ENCODE results near the gene RAMP3.
A peak's percentile ranks its signal among the peaks of the same experiment; 100 is the strongest.
"Not testable (repeated sequence)": the region's sequence is repeated elsewhere in the genome, so short reads cannot be mapped to it uniquely, and the experiment has no call there.

Gene RAMP3, protein sequence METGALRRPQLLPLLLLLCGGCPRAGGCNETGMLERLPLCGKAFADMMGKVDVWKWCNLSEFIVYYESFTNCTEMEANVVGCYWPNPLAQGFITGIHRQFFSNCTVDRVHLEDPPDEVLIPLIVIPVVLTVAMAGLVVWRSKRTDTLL

GRCh38 chr7:45157653-45158401 is at the start of gene RAMP3:
Gene RAMP3 (plus strand): TSS chr7:45157791. CDS start chr7:45157829, 38 bp downstream.
- no peak for DNase-seq (ENCODE audit: low read depth, low spot score)

- no peak for DNase-seq (ENCODE audit: low read depth, low spot score)
These were observed 48.7 kb upstream of the RAMP3 start for GRCh38 chr7:45108863-45109262.

- peak; percentile 97 for DNase-seq (ENCODE audit: low read depth, low spot score)
These were observed 46.0 kb upstream of the RAMP3 start, which contains the start of gene TBRG4 for GRCh38 chr7:45111298-45112223. Gene TBRG4 (minus strand): TSS chr7:45111697. CDS start chr7:45109237, 2,460 bp downstream.

DNA sequence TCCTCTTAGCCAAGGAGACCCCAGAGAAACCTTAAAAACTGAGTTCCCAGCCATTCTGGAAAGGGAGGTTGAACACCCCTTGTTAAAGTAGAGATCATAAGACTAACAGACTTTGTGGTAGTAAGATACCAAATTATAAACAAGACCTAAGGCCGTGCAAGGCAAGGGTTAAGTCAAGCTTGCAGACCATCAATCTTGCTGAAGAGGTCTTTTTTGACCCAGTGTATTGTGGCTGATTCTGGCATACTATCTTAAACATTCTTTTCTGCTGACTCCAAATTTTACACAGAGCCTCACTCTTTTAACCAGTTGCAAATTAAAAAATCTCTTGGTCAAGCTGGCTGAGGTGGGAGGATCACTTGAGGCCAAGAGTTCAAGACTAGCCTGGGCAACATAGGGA is 44.9 kb upstream of the RAMP3 start:
- DNase-seq (ENCODE audit: low read depth, low spot score) = no peak

GRCh38 chr7:45114257-45114656 is 43.3 kb upstream of the RAMP3 start:
- DNase-seq (ENCODE audit: low read depth, low spot score) = not testable (repeated sequence)

- DNase-seq (ENCODE audit: low read depth, low spot score) = no peak
These were observed 42.7 kb upstream of the RAMP3 start for GRCh38 chr7:45114926-45115325.

- no peak for DNase-seq (ENCODE audit: low read depth, low spot score)
These were observed 41.5 kb upstream of the RAMP3 start for GRCh38 chr7:45116048-45116447.

GRCh38 chr7:45117582-45117981 is 40.0 kb upstream of the RAMP3 start:
- no peak for DNase-seq (ENCODE audit: low read depth, low spot score)

- no peak for DNase-seq (ENCODE audit: low read depth, low spot score)
These were observed 39.3 kb upstream of the RAMP3 start for GRCh38 chr7:45118292-45118691.

- no peak for DNase-seq (ENCODE audit: low read depth, low spot score)
These were observed 38.7 kb upstream of the RAMP3 start for GRCh38 chr7:45118889-45119331.

DNA sequence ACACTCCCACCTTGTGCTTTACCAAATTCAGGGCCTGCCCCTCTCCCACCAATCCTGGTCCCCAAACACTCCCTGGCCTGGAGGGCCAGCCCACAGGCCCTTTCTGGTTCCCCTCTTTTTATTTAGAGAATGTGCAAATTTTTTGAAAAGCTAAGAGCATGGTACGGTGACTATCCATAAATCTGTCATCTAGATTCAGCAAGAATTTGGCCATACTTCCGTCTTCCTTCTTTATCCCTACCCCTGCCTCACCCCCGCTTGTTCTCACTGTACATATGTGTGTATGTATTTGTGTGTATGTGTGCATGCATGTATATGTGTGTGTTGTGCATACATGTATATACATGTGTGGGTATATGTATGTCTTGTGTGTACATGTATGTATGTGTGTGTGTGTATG is 38.0 kb upstream of the RAMP3 start:
- DNase-seq (ENCODE audit: low read depth, low spot score) = no peak

- no peak for DNase-seq (ENCODE audit: low read depth, low spot score)
These were observed 34.4 kb upstream of the RAMP3 start for GRCh38 chr7:45122975-45123860.

- peak; percentile 57 for DNase-seq (ENCODE audit: low read depth, low spot score)
These were observed 33.5 kb upstream of the RAMP3 start for GRCh38 chr7:45123913-45124710.

DNA sequence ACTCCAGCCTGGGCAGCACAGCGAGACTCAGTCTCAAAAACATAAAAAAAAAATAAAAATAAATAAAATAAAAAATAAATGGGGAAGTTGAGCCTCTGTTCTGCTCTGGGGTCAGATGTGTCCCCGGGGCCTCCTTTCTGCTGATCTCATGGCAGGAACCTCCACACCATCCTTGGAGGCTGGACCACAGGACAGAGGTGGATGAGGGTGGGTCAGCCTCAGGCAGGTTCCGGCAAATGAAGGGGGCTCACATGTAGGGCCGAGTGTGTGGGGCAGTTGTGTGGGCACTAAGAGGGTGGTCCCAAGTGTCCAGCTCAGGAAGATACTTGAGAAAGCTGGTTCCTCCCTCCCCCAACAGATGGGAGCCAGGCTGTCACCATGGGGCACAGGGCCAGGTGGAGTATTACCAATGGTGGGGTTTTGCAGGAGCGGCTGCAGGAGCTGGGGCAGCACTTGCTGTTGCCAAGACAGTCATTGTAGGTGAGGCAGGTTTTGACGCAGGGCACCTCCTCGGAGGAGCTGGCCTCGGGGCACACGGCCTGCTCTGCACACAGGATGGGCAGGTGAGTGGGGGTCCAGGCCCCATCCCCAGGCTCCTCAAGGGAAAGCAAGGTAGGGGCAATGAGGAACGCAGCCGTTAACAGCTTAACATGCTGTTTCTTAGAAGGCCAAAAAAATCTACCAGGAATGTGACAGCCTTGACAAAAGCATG is 32.2 kb upstream of the RAMP3 start:
- DNase-seq (ENCODE audit: low read depth, low spot score) = no peak

DNA sequence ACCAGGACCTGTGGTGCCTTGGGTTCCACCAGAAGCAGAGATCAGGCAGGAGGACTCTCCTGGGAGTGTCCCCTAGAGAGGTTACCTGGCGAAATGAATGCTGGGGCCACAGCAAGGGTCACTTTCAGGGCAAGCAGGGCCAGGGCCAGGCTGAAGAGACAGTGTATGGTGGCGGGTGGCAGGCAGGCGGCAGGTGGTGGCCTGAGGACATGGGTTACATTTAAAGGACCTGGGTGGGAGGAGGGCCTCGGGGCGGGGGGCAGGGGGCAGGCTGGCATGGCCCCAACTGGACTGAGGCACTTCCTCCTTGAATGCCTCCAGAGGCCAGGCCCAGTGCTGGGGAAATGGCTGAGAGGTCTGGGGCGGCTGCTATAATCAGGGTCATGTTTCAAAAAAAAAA is 31.4 kb upstream of the RAMP3 start:
- DNase-seq (ENCODE audit: low read depth, low spot score) = no peak

- DNase-seq (ENCODE audit: low read depth, low spot score) = no peak
These were observed 30.7 kb upstream of the RAMP3 start for GRCh38 chr7:45126920-45127319.

- DNase-seq (ENCODE audit: low read depth, low spot score) = no peak
These were observed 28.3 kb upstream of the RAMP3 start for GRCh38 chr7:45129181-45129800.

DNA sequence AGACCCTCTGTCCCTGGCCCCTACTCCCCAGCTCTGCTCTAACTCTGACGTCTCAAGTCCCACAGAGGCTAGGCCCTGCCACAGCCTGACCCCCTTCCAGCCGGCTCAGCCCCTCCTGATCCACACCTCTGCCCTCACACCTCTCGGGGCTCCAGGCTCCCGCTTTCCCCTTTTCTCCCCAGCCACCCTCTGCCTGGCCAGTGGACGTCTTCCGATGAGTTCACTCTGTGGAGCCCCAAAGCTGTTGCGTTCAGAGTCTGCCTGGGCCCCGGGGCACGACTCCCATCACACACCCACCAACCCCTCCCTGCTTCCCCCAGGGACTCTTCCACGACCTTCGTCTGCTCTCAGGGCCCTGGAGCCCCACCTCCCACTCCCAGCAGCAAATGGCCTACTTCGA is 27.7 kb upstream of the RAMP3 start:
- DNase-seq (ENCODE audit: low read depth, low spot score) = no peak

DNA sequence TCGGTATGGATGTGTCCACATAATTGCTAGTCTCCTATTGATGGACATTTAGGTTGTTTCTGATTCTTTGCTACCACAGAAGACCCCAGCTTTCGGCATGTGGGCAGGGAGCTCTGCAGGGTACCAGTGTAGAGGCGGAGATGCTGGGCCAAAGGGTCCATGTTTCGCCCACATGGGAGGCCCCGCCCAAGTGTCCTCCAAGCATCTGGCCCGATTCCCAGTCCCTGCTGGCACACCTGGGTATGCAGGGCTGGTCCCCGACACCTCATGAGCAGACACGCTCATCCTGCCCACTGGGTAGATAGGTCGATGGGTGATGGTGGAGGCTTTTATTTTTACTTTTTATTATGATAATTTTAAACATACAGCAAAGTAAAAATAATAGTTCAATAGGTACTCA is 26.7 kb upstream of the RAMP3 start:
- no peak for DNase-seq (ENCODE audit: low read depth, low spot score)
